ENCODE results near the gene KDM5C.

KDM5C gene

GRCh38 chrX:53250556-53250955 lies 25.5 kb upstream of the KDM5C start:
- no peak for DNase-seq

GRCh38 chrX:53249408-53250042 lies 24.5 kb upstream of the KDM5C start:
- peak in 1 of 2 experiments; percentile 2 for DNase-seq

GRCh38 chrX:53247928-53248327 lies 22.9 kb upstream of the KDM5C start:
- DNase-seq = no peak

- no peak for DNase-seq
These were observed 21.2 kb upstream of the KDM5C start for GRCh38 chrX:53246231-53246630.

- DNase-seq = peak in 1 of 2 experiments; percentile 1
These were observed 19.6 kb upstream of the KDM5C start for GRCh38 chrX:53244610-53245009.

GRCh38 chrX:53242310-53242709 lies 17.3 kb upstream of the KDM5C start:
- DNase-seq = no peak

- no peak for DNase-seq
These were observed 16.6 kb upstream of the KDM5C start for GRCh38 chrX:53241558-53241957.

- peak in 1 of 2 experiments; percentile 10 for DNase-seq
These were observed 14.5 kb upstream of the KDM5C start for GRCh38 chrX:53239474-53239873.

- no peak for DNase-seq
These were observed 12.0 kb upstream of the KDM5C start for GRCh38 chrX:53237056-53237455.

GRCh38 chrX:53236025-53236679 lies 11.1 kb upstream of the KDM5C start:
- DNase-seq = no peak

GRCh38 chrX:53235566-53235965 lies 10.6 kb upstream of the KDM5C start:
- no peak for DNase-seq

GRCh38 chrX:53234484-53234883 lies 9.5 kb upstream of the KDM5C start:
- no peak for DNase-seq

- DNase-seq = no peak
These were observed 8.5 kb upstream of the KDM5C start for GRCh38 chrX:53233536-53233935.

- DNase-seq = no peak
These were observed 5.1 kb upstream of the KDM5C start for GRCh38 chrX:53230116-53230515.

- DNase-seq = peak; percentile 13 to 28
These were observed 2.3 kb upstream of the KDM5C start for GRCh38 chrX:53227224-53227765.

GRCh38 chrX:53223955-53224859 lies 800 bp downstream of the KDM5C start:
- DNase-seq = no peak

GRCh38 chrX:53223068-53223693 lies 1.8 kb downstream of the KDM5C start:
- DNase-seq = no peak

GRCh38 chrX:53211391-53211978 lies 13.5 kb downstream of the KDM5C start:
- DNase-seq = no peak

GRCh38 chrX:53196678-53197077 lies 28.3 kb downstream of the KDM5C start:
- no peak for DNase-seq

- no peak for DNase-seq
These were observed 29.6 kb downstream of the KDM5C start for GRCh38 chrX:53195401-53195800.

- DNase-seq = no peak
These were observed 30.7 kb downstream of the KDM5C start for GRCh38 chrX:53194308-53194707.

GRCh38 chrX:53193093-53193492 lies 31.9 kb downstream of the KDM5C start:
- DNase-seq = no peak

Data from AML-193 (cell line).